Keratinocyte (primary cell): ENCODE measurements around the gene EPSTI1. TPM values are rescaled to one million over a fixed set of nuclear protein-coding genes. Genes with fewer than 3 reads are reported as not detected.

Experiments
- DNase-seq: peaks from one replicate; pipeline ENCODE4 v3.0.0-alpha.2; 2011; ENCODE audit warnings: low read depth, missing footprints, low spot score
- FAIRE-seq: peaks from 2 replicates; lab custom pipeline; 2011; peaks lifted over from hg19 to GRCh38; lab: Jason Lieb, UNC
- H2AFZ ChIP-seq: 2 replicates; pipeline ENCODE4 v1.6.0; 2012; ENCODE audit warnings: low read length, control low read depth, inconsistent platforms; ENCODE audit not compliant: control insufficient read depth
- H3K27ac ChIP-seq: 2 replicates; pipeline ENCODE4 v1.5.1; 2011; ENCODE audit warnings: low read length; ENCODE audit not compliant: control insufficient read depth, insufficient read depth
- H3K27me3 ChIP-seq: 3 replicates; pipeline ENCODE4 v1.6.0; 2011; ENCODE audit warnings: low read length; ENCODE audit not compliant: control insufficient read depth, insufficient read depth; ENCODE audit errors: extremely low read depth
- H3K36me3 ChIP-seq, 2 experiments: 2 replicates in 1 of 2; 3 replicates in 1 of 2; pipeline ENCODE4 v1.5.1; 2011; ENCODE audit warnings: low read length in 2 of 2, mild to moderate bottlenecking in 1 of 2; ENCODE audit not compliant: control insufficient read depth in 2 of 2, insufficient read depth in 2 of 2; ENCODE audit errors: extremely low read depth in 1 of 2
- H3K4me1 ChIP-seq: 3 replicates; pipeline ENCODE4 v1.5.1; 2011; ENCODE audit warnings: low read length; ENCODE audit not compliant: control insufficient read depth, insufficient read depth; ENCODE audit errors: extremely low read depth
- H3K4me2 ChIP-seq: 3 replicates; pipeline ENCODE4 v1.6.0; 2011; ENCODE audit warnings: low read depth, low read length; ENCODE audit not compliant: control insufficient read depth, insufficient read depth; ENCODE audit errors: extremely low read depth
- H3K4me3 ChIP-seq, 3 experiments: fragments of 200-600 bp in 1 of 3; sonication (generic) in 1 of 3; 2 replicates in 2 of 3; 3 replicates in 1 of 3; pipeline ENCODE4 v1.5.1; 2011 to 2016; ENCODE audit warnings: low read length in 3 of 3, mild to moderate bottlenecking in 3 of 3, control low read depth in 2 of 3, inconsistent platforms in 1 of 3, low read depth in 1 of 3, mixed read lengths in 1 of 3, mixed run types in 1 of 3, moderate library complexity in 1 of 3; ENCODE audit not compliant: control insufficient read depth in 2 of 3, insufficient read depth in 2 of 3; ENCODE audit errors: extremely low read depth in 1 of 3
- H3K79me2 ChIP-seq: 2 replicates; pipeline ENCODE4 v1.6.0; 2012; ENCODE audit warnings: low read length; ENCODE audit not compliant: control insufficient read depth, insufficient read depth
- H3K9ac ChIP-seq: 3 replicates; pipeline ENCODE4 v1.6.0; 2011; ENCODE audit warnings: low read length; ENCODE audit not compliant: control insufficient read depth, insufficient read depth; ENCODE audit errors: extremely low read depth
- H3K9me1 ChIP-seq: 3 replicates; pipeline ENCODE4 v1.6.0; 2011; ENCODE audit warnings: low read length; ENCODE audit not compliant: control insufficient read depth, insufficient read depth; ENCODE audit errors: extremely low read depth
- H3K9me3 ChIP-seq: 2 replicates; pipeline ENCODE4 v1.5.1; 2012; ENCODE audit warnings: low read depth, low read length; ENCODE audit not compliant: control insufficient read depth
- H4K20me1 ChIP-seq: 3 replicates; pipeline ENCODE4 v1.6.0; 2011; ENCODE audit warnings: low read length; ENCODE audit not compliant: control insufficient read depth, insufficient read depth; ENCODE audit errors: extremely low read depth
- CTCF ChIP-seq, 3 experiments: IDR thresholded peaks in 1 of 3; conservative IDR thresholded peaks in 1 of 3; optimal IDR thresholded peaks in 1 of 3; 2 replicates in 2 of 3; 3 replicates in 1 of 3; pipeline versions ENCODE3 to v1.5.1; 2011; ENCODE audit warnings: low read length in 3 of 3, mild to moderate bottlenecking in 3 of 3, moderate library complexity in 2 of 3, control low read depth in 1 of 3, inconsistent platforms in 1 of 3; ENCODE audit not compliant: insufficient read depth in 2 of 3; ENCODE audit errors: extremely low read depth in 1 of 3
- EZH2 ChIP-seq: IDR thresholded peaks from one replicate; pipeline ENCODE4 v1.6.1; 2012; ENCODE audit warnings: inconsistent platforms, mild to moderate bottlenecking, low read length, moderate library complexity
- dilution Hi-C: fragments of 300-500 bp; cut with MboI; formaldehyde crosslinking; loops from one replicate; pipeline ENCODE4 v1.7.0; 2020; ENCODE audit warnings: low sequenced_read_pairs; ENCODE audit not compliant: extremely low pct_ligation_motif_present
- polyA plus RNA-seq, 5 experiments: library from polyadenylated mRNA; depleted of rRNA in 3 of 5; stranded (reverse) in 3 of 5; stranded (forward) in 1 of 5; unstranded in 1 of 5; fragments of >200 nt; gene quantifications; 1 replicate in 1 of 5; 2 replicates in 3 of 5; 3 replicates in 1 of 5; pipeline versions ENCODE4 v1.2.1 to v1.2.3, GENCODE V29; 2011 to 2012; ENCODE audit warnings: missing spikeins in 2 of 5, low read depth in 1 of 5, low replicate concordance in 1 of 5

Gene EPSTI1
- polyA plus RNA-seq, 1 donor (not counting 4 experiments of a cell fraction or from before 2014, with no cell fraction given), result 13.0 TPM

- H3K9me1 ChIP-seq, result no peaks in the 10 kb centered on the region
- H4K20me1 ChIP-seq, result no peaks in the 10 kb centered on the region
- no peaks in the 10 kb centered on the region for H3K9me3 ChIP-seq
- H3K4me1 ChIP-seq, result peaks cover 13% of the 10 kb centered on the region
- dilution Hi-C loops, result no loop called here
- H3K36me3 ChIP-seq, result no peaks in the 10 kb centered on the region
- no peak for DNase-seq
- no peak overlapping the region for H3K9ac ChIP-seq
- no peak overlapping the region for H2AFZ ChIP-seq
- H3K79me2 ChIP-seq, result no peaks in the 10 kb centered on the region
- TF ChIP-seq EZH2 (no peak), CTCF (optimal IDR thresholded peaks at IDR 0.05 in 1 of 3, IDR thresholded peaks at IDR 0.05 in 1 of 3, conservative IDR thresholded peaks at IDR 0.05 in 1 of 3; ENCODE audit: extremely low read depth in 1 of 3, insufficient read depth in 2 of 3, low read length in 3 of 3) (no peak)
- no peak for FAIRE-seq
- peaks cover 4% of the 10 kb centered on the region for H3K27me3 ChIP-seq
- H3K4me2 ChIP-seq, result no peak overlapping the region
- H3K4me3 ChIP-seq, result no peak overlapping the region
- H3K27ac ChIP-seq, result no peak overlapping the region
Measured at GRCh38 chr13:42878721-42879120, 113.3 kb downstream of the EPSTI1 start.

- Histone ChIP-seq H3K4me2 (peak overlapping the region; percentile 3), H2AFZ (no peak overlapping the region), H3K27ac (no peak overlapping the region), H3K36me3 (no peaks in the 10 kb centered on the region), H3K4me3 (no peak overlapping the region), H3K9ac (no peak overlapping the region), H3K4me1 (peaks cover 6% of the 10 kb centered on the region), H3K27me3 (peaks cover 4% of the 10 kb centered on the region), H3K79me2 (no peaks in the 10 kb centered on the region), H3K9me1 (no peaks in the 10 kb centered on the region), H4K20me1 (no peaks in the 10 kb centered on the region), H3K9me3 (no peaks in the 10 kb centered on the region)
- dilution Hi-C loops, result no loop called here
- TF ChIP-seq EZH2 (no peak), CTCF (optimal IDR thresholded peaks at IDR 0.05 in 1 of 3, IDR thresholded peaks at IDR 0.05 in 1 of 3, conservative IDR thresholded peaks at IDR 0.05 in 1 of 3; ENCODE audit: extremely low read depth in 1 of 3, insufficient read depth in 2 of 3, low read length in 3 of 3) (no peak)
- DNase-seq (no peak), FAIRE-seq (no peak)
Measured at GRCh38 chr13:42876887-42877545, 115.0 kb downstream of the EPSTI1 start.
